OCI-LY1 (cell line): ENCODE measurements around the gene FIGLA.

Experiments
- H2AFZ ChIP-seq: fragments of 200-600 bp; sonication (generic), shearing (Covaris generic); 2 replicates; pipeline ENCODE4 v1.6.0; 2014; ENCODE audit warnings: antibody characterized with exemption, mild to moderate bottlenecking, low read length
- H3F3A ChIP-seq: fragments of 200-600 bp; sonication (generic), shearing (Covaris generic); 2 replicates; pipeline ENCODE4 v1.6.0; 2014; ENCODE audit warnings: mild to moderate bottlenecking, antibody characterized with exemption, low read length, moderate library complexity; ENCODE audit not compliant: insufficient read depth
- H3K27ac ChIP-seq: fragments of 200-600 bp; sonication (generic); 2 replicates; pipeline ENCODE4 v1.5.1; 2014; ENCODE audit warnings: low read length, mixed run types, mild to moderate bottlenecking, low read depth; ENCODE audit not compliant: poor library complexity, severe bottlenecking
- H3K27me3 ChIP-seq: fragments of 200-600 bp; sonication (generic); 2 replicates; pipeline ENCODE4 v1.6.0; 2014; ENCODE audit warnings: antibody characterized with exemption, mild to moderate bottlenecking, low read length, moderate library complexity; ENCODE audit not compliant: insufficient read depth
- H3K36me3 ChIP-seq: fragments of 200-600 bp; sonication (generic); 2 replicates; pipeline ENCODE4 v1.6.1; 2014; ENCODE audit warnings: mild to moderate bottlenecking, antibody characterized with exemption, low read length, moderate library complexity, mixed read lengths; ENCODE audit not compliant: insufficient read depth
- H3K4me1 ChIP-seq: fragments of 200-600 bp; sonication (generic); 2 replicates; pipeline ENCODE4 v1.5.1; 2014; ENCODE audit warnings: mild to moderate bottlenecking, low read length, moderate library complexity; ENCODE audit not compliant: insufficient read depth, severe bottlenecking
- H3K4me2 ChIP-seq: fragments of 200-600 bp; sonication (generic), shearing (Covaris generic); 2 replicates; pipeline ENCODE4 v1.6.1; 2014; ENCODE audit warnings: low read length
- H3K4me3 ChIP-seq: fragments of 200-600 bp; sonication (generic); 2 replicates; pipeline ENCODE4 v1.5.1; 2014; ENCODE audit warnings: low read length, low read depth, mild to moderate bottlenecking, mixed read lengths; ENCODE audit not compliant: poor library complexity, severe bottlenecking
- H3K79me2 ChIP-seq: fragments of 200-600 bp; shearing (Covaris generic); 2 replicates; pipeline ENCODE4 v1.6.1; 2016; ENCODE audit warnings: mixed run types, low read length, mixed read lengths; ENCODE audit not compliant: insufficient read depth
- H3K9ac ChIP-seq: fragments of 200-600 bp; sonication (generic), shearing (Covaris generic); 2 replicates; pipeline ENCODE4 v1.6.1; 2014; ENCODE audit warnings: mild to moderate bottlenecking, low read length, mixed read lengths
- H3K9me2 ChIP-seq: fragments of 200-600 bp; sonication (generic), shearing (Covaris generic); 2 replicates; pipeline ENCODE4 v1.6.1; 2014; ENCODE audit warnings: low read depth, mild to moderate bottlenecking, low read length, mixed read lengths
- H3K9me3 ChIP-seq: fragments of 200-600 bp; shearing (Covaris generic); 2 replicates; pipeline ENCODE4 v1.6.1; 2014; ENCODE audit warnings: low read length, mixed read lengths
- H4K20me1 ChIP-seq: fragments of 200-600 bp; sonication (generic), shearing (Covaris generic); 2 replicates; pipeline ENCODE4 v1.6.0; 2016; ENCODE audit warnings: mild to moderate bottlenecking, low read length; ENCODE audit not compliant: insufficient read depth
- CTCF ChIP-seq: fragments of 200-600 bp; sonication (generic), shearing (Covaris generic); IDR thresholded peaks from 2 replicates; pipeline ENCODE4 v1.5.1; 2017; ENCODE audit warnings: mild to moderate bottlenecking, antibody characterized with exemption, low read length, moderate library complexity, mixed read lengths
- EZH2 ChIP-seq: fragments of 200-600 bp; sonication (generic), shearing (Covaris generic); IDR thresholded peaks from 2 replicates; pipeline ENCODE4 v1.8.0; 2017; ENCODE audit warnings: borderline replicate concordance, mixed run types, mild to moderate bottlenecking, antibody characterized with exemption, low read length, moderate library complexity, mixed read lengths

Gene FIGLA

DNA sequence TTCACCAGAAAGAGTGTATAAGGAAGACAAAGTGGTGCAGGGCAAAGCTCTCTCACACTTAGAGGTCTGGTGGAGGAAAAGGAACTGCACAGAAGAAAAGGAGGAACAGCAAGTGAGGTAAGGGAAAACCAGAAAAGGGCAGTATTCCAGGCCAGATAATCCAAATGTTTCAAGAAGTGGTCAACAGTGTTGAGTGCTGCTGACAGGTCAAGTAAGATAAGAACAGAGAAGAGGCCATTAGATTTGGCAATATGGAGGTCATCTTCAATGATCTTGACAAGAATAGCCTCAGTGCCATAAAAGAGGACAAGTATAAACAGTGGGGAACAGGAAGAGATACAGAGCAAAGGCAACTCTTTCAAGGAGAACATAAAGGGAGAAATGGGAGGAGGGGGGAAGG, 37.4 kb downstream of the FIGLA start:
- H3F3A ChIP-seq = no peaks in the 10 kb centered on the region
- peaks cover 5% of the 10 kb centered on the region; the same call in 1 of the 2 replicates for H3K27me3 ChIP-seq
- H2AFZ ChIP-seq = no peak overlapping the region
- H3K4me2 ChIP-seq = no peak overlapping the region
- H4K20me1 ChIP-seq = no peaks in the 10 kb centered on the region
- no peaks in the 10 kb centered on the region for H3K4me1 ChIP-seq
- no peaks in the 10 kb centered on the region for H3K9me3 ChIP-seq
- no peak overlapping the region for H3K4me3 ChIP-seq
- H3K9ac ChIP-seq = no peak overlapping the region
- H3K27ac ChIP-seq = no peak overlapping the region
- TF ChIP-seq CTCF = no peak
- H3K9me2 ChIP-seq = no peaks in the 10 kb centered on the region
- no peaks in the 10 kb centered on the region for H3K79me2 ChIP-seq
- H3K36me3 ChIP-seq = no peaks in the 10 kb centered on the region

GRCh38 chr2:70752396-70752795, 38.0 kb downstream of the FIGLA start:
- no peaks in the 10 kb centered on the region for H4K20me1 ChIP-seq
- H3K36me3 ChIP-seq = no peaks in the 10 kb centered on the region
- H3K27me3 ChIP-seq = peaks cover 5% of the 10 kb centered on the region; the same call in 1 of the 2 replicates
- H3K9me2 ChIP-seq = no peaks in the 10 kb centered on the region
- H3K79me2 ChIP-seq = no peaks in the 10 kb centered on the region
- TF ChIP-seq CTCF = no peak
- TF ChIP-seq EZH2 = no peak
- H3K9me3 ChIP-seq = no peaks in the 10 kb centered on the region
- no peak overlapping the region for H3K27ac ChIP-seq
- no peaks in the 10 kb centered on the region for H3K4me1 ChIP-seq
- no peak overlapping the region for H3K9ac ChIP-seq
- no peak overlapping the region for H2AFZ ChIP-seq
- H3F3A ChIP-seq = no peaks in the 10 kb centered on the region
- H3K4me3 ChIP-seq = no peak overlapping the region
- H3K4me2 ChIP-seq = no peak overlapping the region

- H3K9me3 ChIP-seq = no peaks in the 10 kb centered on the region
- H3K27me3 ChIP-seq = peaks cover 5% of the 10 kb centered on the region; the same call in 1 of the 2 replicates
- H3K27ac ChIP-seq = no peak overlapping the region
- no peak overlapping the region for H3K9ac ChIP-seq
- no peaks in the 10 kb centered on the region for H4K20me1 ChIP-seq
- no peak overlapping the region for H3K4me2 ChIP-seq
- no peaks in the 10 kb centered on the region for H3K9me2 ChIP-seq
- no peaks in the 10 kb centered on the region for H3K36me3 ChIP-seq
- no peak for TF ChIP-seq CTCF
- no peak for TF ChIP-seq EZH2
- no peak overlapping the region for H2AFZ ChIP-seq
- no peaks in the 10 kb centered on the region for H3K79me2 ChIP-seq
- H3K4me1 ChIP-seq = no peaks in the 10 kb centered on the region
- no peaks in the 10 kb centered on the region for H3F3A ChIP-seq
- H3K4me3 ChIP-seq = no peak overlapping the region
Observed at GRCh38 chr2:70751881-70752280, 38.6 kb downstream of the FIGLA start.
